NT2/D1 (cell line): ENCODE data around the gene PLEKHM1.
A peak's percentile ranks its signal among the peaks of the same experiment; 100 is the strongest.
"Not testable (repeated sequence)": the region's sequence is repeated elsewhere in the genome, so short reads cannot be mapped to it uniquely, and the experiment has no call there.

ENCODE experiments used
- DNase-seq: peaks from one replicate; pipeline ENCODE4 v3.0.0-alpha.2; 2011; ENCODE audit warnings: low read depth, low spot score
- H3K27me3 ChIP-seq: 2 replicates; pipeline ENCODE4 v1.6.0; 2011; ENCODE audit warnings: mild to moderate bottlenecking; ENCODE audit not compliant: insufficient read length, insufficient read depth
- H3K36me3 ChIP-seq: 2 replicates; pipeline ENCODE4 v1.6.1; 2011; ENCODE audit warnings: mild to moderate bottlenecking, low read length, mixed read lengths; ENCODE audit not compliant: insufficient read depth, insufficient read length
- H3K4me1 ChIP-seq: 2 replicates; pipeline ENCODE4 v1.5.1; 2011; ENCODE audit not compliant: insufficient read depth, insufficient read length
- H3K4me3 ChIP-seq: 2 replicates; pipeline ENCODE4 v1.5.1; 2011; ENCODE audit warnings: low read depth; ENCODE audit not compliant: insufficient read length
- H3K9ac ChIP-seq: 2 replicates; pipeline ENCODE4 v1.6.0; 2011; ENCODE audit warnings: low read depth; ENCODE audit not compliant: insufficient read length
- H3K9me3 ChIP-seq: 2 replicates; pipeline ENCODE4 v1.5.1; 2011; ENCODE audit warnings: mild to moderate bottlenecking, low read length; ENCODE audit not compliant: insufficient read depth

The PLEKHM1 gene

DNA sequence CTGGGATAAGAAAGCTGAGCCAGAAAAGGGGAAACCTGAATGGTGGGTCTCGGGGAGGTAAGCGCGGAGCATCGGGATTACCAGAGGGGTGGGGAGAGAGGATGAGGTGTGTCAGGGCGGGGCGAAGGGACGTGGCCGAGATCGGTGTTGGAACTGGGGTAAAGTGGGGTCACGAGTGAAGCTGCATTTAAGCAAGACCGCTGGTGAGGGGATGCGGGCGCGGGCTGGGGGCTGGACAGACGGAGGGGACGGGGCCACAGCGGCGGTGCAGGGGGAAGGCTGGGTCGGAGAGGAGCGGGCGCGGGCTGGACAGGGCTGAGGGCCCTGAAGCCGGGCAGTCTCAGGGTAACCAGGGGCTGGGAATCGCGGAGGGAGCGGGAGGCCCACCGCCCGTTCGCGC is 323 bp downstream of the PLEKHM1 start:
- DNase-seq, result not testable (repeated sequence)

DNA sequence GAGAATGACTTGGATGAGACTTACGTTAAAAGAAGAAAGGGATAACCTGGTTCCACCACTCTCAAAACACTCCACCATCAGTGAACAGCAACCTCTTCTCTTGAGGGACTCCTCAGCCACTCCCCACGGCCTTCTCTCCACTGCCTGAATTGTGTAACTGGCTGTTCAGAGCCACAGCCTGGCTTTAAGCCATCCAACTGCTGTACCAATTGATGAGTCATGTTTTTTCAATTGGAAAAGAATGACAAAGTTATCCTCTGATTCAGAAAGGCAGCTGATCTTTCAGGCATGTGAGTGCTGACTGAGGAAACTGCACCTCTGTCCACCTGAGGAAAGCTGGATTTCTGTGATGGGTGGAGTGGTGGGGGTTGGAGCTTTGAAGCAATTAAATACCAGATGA is 2.8 kb downstream of the PLEKHM1 start:
- not testable (repeated sequence) for H3K27me3 ChIP-seq, H3K9me3 ChIP-seq, H3K36me3 ChIP-seq, H3K4me3 ChIP-seq, H3K9ac ChIP-seq, H3K4me1 ChIP-seq, DNase-seq

More for the DNA sequence above, 323 bp downstream of the PLEKHM1 start:
- H3K27me3 ChIP-seq, H3K36me3 ChIP-seq, H3K9me3 ChIP-seq, H3K4me1 ChIP-seq: not testable (repeated sequence)
- peak overlapping the region; percentile 61 for H3K9ac ChIP-seq
- peak overlapping the region; percentile 51 for H3K4me3 ChIP-seq

DNA sequence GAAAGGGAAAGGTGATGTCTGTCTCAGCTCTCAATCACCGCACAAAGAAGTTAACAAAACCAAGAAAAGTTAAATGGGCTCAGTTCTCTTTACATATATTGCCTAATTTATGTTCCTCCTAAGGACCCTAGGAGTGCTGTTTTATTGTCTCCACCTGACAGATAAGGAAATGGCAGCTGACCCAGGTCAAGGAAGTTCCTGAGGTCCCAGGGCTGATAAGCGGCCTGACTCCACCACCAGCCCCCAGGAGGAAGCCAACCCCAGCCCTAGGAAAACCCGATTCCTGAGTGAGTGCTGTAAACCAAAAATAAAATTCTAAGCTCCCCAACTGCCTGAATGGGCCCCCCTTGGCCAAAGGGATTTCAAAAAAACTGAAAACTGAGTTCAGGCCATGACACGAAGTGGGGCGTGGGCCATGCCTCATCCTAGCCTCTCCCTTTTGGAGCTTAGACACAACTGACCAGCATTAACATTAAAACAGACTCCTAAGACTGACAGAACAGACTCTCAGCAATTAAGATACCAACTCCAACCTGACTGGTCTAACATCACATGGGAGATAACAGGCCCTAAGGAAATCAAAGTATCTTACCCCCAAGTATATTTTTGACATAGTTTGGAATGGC is 6.8 kb downstream of the PLEKHM1 start:
- H3K9me3 ChIP-seq, H3K4me3 ChIP-seq, H3K27me3 ChIP-seq, H3K36me3 ChIP-seq, H3K9ac ChIP-seq, DNase-seq, H3K4me1 ChIP-seq: not testable (repeated sequence)

DNA sequence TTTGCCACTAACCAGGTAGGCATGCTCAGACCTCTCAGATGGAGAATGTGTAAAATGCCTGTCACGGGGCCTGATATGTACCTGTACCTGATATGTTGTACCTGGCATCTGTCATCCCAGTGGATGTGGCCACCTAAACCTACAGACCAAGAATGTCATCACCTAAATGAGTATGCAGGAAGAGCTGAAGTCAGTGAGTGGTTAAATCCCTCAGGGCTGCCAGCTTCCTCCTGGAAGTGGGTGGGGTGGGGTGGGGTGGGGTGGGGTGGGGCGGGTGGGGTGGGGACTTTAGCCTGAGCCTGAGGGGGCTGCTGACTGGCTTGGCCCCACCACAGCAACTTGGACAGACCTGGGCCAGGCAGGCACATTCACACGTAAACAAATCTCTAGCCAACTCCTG is 7.3 kb downstream of the PLEKHM1 start:
- DNase-seq, H3K36me3 ChIP-seq, H3K9ac ChIP-seq: not testable (repeated sequence)

DNA sequence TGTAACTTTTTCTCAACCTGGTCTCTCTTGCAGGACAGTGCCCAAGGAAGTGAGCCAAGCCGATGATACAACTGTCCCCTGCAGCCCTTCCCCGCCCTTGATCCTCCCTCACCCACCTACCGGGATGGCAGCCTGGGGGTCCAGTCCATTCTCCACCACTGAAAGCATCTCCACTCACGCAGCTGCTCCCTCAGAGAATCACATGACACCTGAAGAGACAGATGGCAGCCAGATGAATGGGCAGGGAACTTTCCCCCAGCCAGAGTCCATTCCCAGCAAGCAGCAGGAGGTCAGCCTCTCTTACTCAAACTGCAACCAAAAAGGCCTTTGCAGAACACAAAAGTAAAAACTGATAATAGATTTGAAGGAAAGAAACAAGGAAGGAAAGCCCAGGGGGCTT is 8.2 kb downstream of the PLEKHM1 start:
- H3K36me3 ChIP-seq, DNase-seq, H3K27me3 ChIP-seq, H3K4me3 ChIP-seq, H3K9me3 ChIP-seq, H3K9ac ChIP-seq, H3K4me1 ChIP-seq: not testable (repeated sequence)

More for the DNA sequence above, 7.3 kb downstream of the PLEKHM1 start:
- H3K4me1 ChIP-seq, H3K4me3 ChIP-seq, H3K27me3 ChIP-seq, H3K9me3 ChIP-seq: not testable (repeated sequence)

DNA sequence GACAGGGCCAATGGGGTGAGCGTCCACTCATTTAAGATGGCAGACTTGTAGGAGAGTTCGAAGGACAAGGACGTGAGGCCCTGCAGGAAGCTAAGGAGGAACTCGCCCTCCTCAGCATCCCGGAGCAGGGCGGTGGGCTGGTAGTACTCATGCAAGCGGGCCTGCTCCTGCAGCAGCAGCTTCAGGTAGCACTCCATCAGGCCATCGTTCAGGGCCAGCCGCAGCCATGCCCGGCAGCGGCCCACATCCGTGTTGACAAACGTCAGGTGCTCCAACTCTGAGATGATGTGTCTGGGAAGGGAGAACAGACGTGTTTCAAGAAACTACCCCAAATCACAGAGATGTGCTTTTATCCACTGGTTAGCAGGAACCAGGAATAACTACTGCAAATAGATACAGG is 15.1 kb downstream of the PLEKHM1 start:
- H3K4me1 ChIP-seq, H3K27me3 ChIP-seq, H3K4me3 ChIP-seq, H3K9me3 ChIP-seq, H3K9ac ChIP-seq, DNase-seq: not testable (repeated sequence)
- peaks cover 19% of the 10 kb centered on the region for H3K36me3 ChIP-seq

DNA sequence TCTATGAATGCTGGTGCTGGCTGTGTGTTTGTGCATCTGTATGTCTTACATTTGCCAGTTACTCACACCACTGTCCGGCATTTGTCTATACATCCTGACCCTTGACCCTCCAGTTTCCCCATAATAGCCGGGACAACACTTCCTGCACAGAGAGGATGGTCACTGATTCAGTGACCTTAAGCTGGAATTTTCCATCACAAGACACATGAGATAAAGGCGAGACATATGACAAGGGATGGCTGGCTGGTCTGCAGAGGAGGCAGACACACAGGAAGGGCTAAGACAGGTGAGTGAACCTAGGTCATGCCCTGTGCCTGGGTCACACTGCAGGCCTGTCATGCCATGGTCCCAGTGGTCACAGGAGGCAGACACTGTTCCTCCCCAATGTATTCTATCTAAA is 18.3 kb downstream of the PLEKHM1 start:
- peaks cover 18% of the 10 kb centered on the region for H3K36me3 ChIP-seq
- DNase-seq, H3K4me1 ChIP-seq, H3K27me3 ChIP-seq, H3K9me3 ChIP-seq, H3K4me3 ChIP-seq, H3K9ac ChIP-seq: not testable (repeated sequence)

DNA sequence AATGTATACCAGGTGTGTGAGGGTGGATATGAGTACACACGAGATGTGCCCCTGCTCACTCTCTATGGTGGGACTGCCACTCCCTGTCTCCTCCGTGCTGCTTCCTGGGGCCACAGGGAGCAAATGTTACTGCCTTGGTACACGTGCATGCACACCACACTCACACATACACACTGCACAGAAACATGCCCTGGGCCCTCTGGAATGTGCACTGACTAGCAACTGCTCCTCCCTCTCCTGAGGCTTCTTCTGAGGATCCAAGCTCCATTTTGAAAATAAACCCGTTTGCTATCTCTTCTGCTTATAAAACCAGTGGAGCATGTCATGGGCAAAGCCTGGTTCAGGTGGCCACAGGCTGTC is 21.3 kb downstream of the PLEKHM1 start:
- not testable (repeated sequence) for H3K4me3 ChIP-seq, H3K9ac ChIP-seq, H3K9me3 ChIP-seq, H3K27me3 ChIP-seq, DNase-seq, H3K4me1 ChIP-seq
- H3K36me3 ChIP-seq, result peaks cover 12% of the 10 kb centered on the region

DNA sequence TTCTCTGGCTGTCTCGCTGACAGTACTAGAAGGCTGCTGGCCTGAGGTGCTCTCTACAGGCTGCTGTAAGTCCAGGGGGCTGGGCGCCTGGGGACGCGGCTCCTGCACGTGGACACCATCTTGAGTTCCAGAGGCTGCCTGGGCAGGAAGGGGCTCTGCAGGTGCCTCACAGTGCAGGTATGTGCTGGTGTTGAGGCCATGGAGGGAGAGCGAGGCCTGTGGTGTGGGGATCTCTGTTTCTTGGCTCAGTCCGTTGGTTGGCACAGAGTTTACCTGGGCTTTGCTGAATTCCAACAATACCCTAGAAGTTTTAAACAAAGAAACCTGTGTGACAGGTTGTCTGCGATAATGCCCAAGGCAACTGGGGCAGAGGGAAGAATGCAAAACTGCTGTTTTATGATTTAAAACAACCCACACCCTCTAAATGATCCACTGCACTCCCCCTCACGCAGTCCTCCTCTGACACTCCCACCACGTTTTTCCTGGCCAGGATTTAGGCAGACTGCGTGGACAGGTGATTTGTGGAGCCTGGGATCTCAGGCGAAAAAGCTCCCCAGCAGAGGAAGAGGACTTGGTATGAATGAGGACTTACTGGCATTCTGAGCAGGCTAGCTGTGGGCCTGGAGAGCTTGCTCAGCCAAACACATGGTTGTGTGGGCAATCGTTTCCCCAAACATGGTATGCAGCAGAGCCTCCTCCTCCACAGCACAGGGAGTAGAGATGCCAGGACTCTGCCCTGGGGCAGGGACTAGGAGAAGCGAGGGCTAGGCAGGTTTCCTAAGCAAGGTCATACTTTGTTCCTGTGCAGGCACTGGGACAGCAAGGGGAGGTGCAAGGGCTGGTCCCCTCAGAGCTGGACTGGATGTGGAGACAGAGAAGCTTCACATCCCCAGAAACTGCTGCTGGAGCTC is 22.0 kb downstream of the PLEKHM1 start:
- not testable (repeated sequence) for H3K4me3 ChIP-seq, H3K9me3 ChIP-seq, H3K4me1 ChIP-seq, H3K9ac ChIP-seq, DNase-seq, H3K27me3 ChIP-seq
- peaks cover 12% of the 10 kb centered on the region for H3K36me3 ChIP-seq

DNA sequence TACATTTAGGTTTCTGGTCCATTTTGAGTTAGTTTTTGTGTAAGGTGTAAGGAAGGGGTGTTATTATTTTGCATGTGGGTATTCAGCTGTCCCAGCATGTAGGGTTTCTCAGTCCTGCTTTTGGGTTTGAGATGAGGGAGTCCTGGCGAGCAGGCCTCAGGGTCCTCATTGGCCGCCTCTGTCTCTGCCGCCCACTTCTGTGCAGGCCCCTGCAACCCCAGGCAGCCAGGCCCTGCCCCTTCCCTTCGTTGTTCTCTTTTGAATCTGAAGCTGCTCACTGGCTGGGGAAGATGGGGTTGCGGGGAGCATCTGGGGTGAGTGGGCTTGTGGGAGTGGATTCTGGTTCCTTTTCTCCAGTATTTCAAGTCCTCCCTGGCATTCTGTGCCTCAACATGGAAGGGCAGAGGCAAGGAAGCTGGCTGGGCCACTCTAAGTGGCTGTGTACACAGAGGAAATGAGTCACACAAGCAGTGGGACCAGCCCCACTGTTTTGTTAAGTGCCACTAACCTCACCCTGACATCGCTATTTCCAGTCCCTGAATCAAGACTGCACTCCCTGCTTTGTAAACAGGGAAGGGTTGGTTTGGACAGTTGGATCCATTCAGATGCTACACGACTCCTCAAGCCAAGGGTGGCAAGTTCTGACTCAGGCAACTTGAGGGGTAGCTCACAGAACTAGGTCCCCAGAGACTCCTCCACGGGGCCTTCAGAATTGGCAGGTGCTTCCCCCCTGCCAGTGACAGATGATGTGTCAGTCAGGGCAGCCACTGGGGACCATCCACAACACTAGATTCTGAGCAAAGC is 28.8 kb downstream of the PLEKHM1 start:
- H3K9me3 ChIP-seq, H3K36me3 ChIP-seq, H3K27me3 ChIP-seq, H3K4me3 ChIP-seq, DNase-seq, H3K4me1 ChIP-seq, H3K9ac ChIP-seq: not testable (repeated sequence)

DNA sequence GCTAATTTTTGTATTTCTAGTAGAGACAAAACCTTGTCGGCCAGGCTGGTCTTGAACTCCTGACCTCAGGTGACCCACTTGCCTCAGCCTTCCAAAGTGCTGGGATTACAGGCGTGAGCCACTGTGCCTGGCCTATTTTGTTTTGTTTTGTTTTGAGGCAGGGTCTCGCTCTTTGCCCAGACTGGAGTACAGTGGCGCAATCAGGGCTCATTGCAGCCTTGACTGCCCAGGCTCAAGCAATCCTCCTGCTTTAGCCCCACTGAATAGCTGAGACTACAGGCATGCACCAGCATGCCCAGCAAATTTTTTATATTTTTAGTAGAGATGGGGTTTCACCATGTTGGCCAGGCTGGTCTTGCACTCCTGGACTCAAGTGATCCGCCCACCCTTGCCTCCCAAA is 30.1 kb downstream of the PLEKHM1 start:
- not testable (repeated sequence) for H3K36me3 ChIP-seq, H3K4me1 ChIP-seq, H3K27me3 ChIP-seq, H3K4me3 ChIP-seq, H3K9ac ChIP-seq, DNase-seq, H3K9me3 ChIP-seq
